A172 (cell line): ENCODE data around the gene IL6. TPM values are rescaled to one million over a fixed set of nuclear protein-coding genes. Genes with fewer than 3 reads are reported as not detected.
"Not testable (repeated sequence)": the region's sequence is repeated elsewhere in the genome, so short reads cannot be mapped to it uniquely, and the experiment has no call there.

ENCODE experiments used
- DNase-seq: peaks from one replicate; pipeline ENCODE4 v3.0.0-alpha.2; 2015; ENCODE audit warnings: low spot score
- total RNA-seq: library from RNA; depleted of rRNA; stranded (reverse); fragments of >200 nt; shearing (Covaris generic); gene quantifications from 2 replicates; pipeline ENCODE4 v1.2.3, GENCODE V29; 2014; rRNA removed

The IL6 gene
- 0.12 TPM in 1 of 2 replicates, not detected in the other for total RNA-seq

DNA sequence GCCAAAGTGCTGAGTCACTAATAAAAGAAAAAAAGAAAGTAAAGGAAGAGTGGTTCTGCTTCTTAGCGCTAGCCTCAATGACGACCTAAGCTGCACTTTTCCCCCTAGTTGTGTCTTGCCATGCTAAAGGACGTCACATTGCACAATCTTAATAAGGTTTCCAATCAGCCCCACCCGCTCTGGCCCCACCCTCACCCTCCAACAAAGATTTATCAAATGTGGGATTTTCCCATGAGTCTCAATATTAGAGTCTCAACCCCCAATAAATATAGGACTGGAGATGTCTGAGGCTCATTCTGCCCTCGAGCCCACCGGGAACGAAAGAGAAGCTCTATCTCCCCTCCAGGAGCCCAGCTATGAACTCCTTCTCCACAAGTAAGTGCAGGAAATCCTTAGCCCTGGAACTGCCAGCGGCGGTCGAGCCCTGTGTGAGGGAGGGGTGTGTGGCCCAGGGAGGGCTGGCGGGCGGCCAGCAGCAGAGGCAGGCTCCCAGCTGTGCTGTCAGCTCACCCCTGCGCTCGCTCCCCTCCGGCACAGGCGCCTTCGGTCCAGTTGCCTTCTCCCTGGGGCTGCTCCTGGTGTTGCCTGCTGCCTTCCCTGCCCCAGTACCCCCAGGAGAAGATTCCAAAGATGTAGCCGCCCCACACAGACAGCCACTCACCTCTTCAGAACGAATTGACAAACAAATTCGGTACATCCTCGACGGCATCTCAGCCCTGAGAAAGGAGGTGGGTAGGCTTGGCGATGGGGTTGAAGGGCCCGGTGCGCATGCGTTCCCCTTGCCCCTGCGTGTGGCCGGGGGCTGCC is at the start of gene IL6:
Gene IL6 (plus strand): TSS at position 294 of the 807 bp plus-strand sequence. CDS start 63 bp downstream, at position 357.
- peak; percentile 81 for DNase-seq

- not testable (repeated sequence) for DNase-seq
These were observed 49.7 kb upstream of the IL6 start for GRCh38 chr7:22677263-22677662.

GRCh38 chr7:22677680-22678079 is 49.3 kb upstream of the IL6 start:
- no peak for DNase-seq

DNA sequence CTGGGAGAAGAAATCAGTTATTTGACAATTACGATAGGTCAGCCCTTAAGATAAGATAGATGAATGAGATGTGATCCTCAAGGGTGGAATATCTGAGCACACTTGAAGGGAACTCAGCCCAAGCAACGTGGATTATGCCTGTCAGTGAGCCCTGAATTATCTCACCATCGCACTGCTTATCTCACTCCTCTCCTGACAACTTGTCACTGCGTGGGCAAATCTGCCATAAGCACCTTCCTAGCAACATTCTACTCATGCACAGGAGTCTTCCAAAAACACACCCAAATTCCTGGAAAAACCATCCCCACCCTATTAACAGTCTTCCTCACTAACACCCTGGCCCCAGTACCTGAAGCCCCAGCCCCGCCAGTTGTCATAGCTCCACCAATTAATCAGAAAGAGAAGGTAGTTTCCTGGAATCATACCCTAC is 46.5 kb upstream of the IL6 start:
- no peak for DNase-seq

- DNase-seq, result no peak
These were observed 45.7 kb upstream of the IL6 start for GRCh38 chr7:22681312-22681711.

DNA sequence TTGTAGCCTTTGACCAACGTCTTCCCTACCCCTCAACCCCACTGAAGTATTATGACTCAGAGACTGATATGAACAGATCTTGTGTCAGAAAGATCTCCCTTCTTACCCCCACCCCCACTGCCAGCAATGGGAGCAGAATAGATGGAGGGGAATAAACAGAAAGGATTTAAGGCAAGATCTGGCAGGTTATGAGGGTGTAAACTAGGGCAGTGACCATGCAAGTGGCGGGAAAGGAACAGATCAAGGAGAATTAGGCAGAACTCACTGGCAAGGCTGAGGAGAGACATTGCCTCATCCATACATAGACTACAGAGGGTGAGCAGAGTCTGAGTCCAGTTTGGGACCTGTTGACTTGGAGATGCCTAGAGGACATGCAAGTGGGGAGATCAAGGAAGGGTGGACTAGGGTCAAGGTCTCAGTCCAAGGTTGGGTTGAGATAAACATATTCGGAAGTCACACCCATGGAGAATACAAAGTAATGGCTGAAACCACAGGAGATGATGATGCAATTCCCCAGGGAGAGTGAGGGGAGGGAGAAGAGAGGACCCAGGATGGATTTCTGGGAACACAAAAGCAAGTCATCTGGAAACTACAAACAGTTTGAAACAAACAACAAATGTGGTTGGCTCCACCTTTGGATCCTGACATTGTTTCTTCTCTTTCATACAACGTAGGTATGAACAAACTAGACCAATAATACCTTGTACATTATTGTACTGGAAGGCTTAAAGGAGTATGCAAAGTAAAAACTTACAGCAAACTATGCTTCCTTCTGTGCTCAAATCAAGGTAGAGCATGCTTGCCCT is 44.9 kb upstream of the IL6 start:
- no peak for DNase-seq

- no peak for DNase-seq
These were observed 43.6 kb upstream of the IL6 start for GRCh38 chr7:22683379-22683778.

- no peak for DNase-seq
These were observed 40.4 kb upstream of the IL6 start for GRCh38 chr7:22686620-22687019.

DNA sequence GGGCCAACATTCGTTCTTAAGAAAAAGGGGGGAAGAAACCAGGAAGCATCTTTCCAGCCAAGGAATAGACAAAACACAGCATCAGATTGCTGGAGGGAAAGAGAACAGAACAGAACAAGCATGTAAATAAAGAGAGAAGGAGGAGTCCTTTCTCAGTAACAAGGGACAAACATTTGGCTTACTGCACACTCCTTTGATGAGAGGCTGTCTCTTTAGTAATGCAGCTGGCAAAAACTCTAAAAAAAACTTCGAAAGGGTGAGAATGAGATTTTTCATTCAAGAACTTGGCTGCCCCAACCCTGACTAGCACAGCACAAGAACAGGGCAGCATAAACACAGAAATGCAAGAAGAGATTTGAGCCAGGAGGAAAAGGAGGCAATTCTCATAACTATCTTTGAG is 38.9 kb upstream of the IL6 start:
- no peak for DNase-seq

GRCh38 chr7:22688934-22689333 is 38.1 kb upstream of the IL6 start:
- DNase-seq, result not testable (repeated sequence)

DNA sequence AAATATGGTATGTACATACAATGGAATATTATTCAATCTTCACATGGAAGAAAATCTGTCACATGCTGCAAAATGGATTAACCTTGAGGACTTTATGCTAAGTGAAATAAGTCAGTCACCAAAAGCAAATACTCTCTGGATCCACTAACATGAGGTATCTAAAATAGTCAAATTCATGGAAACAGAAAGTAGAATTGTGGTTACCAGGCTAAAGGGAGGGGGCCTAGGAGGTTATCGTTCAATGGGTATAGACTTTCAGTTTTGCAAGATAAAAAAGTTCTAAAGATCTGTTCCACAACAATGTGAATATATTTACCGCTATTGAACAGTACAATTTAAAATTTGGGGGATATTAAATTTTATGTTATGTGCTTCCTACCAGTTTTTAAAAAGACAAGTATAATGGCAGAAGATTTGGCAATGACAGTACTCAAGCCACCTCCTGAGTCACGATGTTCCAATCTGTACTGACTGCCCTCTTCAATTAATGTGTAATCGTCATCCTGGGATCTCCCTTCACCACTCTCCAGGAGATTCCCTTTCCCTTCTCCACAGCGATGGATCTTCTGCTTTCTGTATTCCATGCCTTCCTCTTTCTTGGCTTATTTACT is 32.3 kb upstream of the IL6 start:
- DNase-seq, result no peak

- no peak for DNase-seq
These were observed 31.4 kb upstream of the IL6 start for GRCh38 chr7:22695476-22696132.

GRCh38 chr7:22696541-22697228 is 30.3 kb upstream of the IL6 start:
- no peak for DNase-seq

DNA sequence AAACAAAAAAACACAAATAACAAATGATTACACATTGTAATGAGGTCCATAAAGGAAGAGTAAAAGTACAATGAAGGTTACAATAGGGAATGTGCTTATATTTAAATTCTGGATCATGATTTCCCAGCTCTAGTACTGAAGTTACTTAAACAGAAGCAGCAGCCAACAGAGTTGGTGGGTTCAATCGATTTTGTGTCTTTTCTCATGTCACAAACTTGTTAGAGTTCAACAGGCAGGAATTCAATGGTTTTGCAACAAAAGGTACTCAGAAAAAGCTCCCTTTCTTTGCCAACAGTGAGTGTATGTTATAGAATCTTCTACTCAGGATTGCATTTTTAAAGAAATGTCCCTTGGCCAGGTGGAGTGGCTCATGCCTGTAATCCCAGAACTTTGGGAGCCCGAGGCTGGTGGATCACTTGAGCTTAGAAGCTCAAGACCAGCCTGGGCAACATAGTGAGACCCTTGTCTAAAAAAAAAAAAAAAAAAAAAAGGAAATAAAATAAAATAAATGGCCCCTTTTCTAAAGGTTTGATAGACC is 29.6 kb upstream of the IL6 start:
- DNase-seq, result no peak

GRCh38 chr7:22697876-22698606 is 29.0 kb upstream of the IL6 start:
- no peak for DNase-seq

DNA sequence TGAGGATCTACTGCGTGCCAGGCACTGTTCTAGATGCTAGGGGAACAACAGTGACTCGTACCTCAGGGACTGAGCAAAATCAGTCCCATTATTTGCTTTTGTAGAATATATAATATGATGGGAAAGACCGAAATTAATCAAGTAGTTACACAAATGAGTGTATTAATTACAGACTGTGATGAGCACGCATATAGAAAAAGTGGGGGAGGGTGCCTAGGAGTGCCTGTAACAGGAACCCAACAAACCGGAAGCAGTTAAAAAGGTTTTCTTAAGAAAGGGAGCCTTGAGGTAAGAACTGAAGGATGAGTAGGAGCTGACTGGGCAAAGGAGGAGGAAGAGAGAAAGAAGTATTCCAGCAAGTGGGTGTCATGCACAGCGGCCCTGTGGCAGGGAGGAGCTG is 28.2 kb upstream of the IL6 start:
- DNase-seq, result no peak

DNA sequence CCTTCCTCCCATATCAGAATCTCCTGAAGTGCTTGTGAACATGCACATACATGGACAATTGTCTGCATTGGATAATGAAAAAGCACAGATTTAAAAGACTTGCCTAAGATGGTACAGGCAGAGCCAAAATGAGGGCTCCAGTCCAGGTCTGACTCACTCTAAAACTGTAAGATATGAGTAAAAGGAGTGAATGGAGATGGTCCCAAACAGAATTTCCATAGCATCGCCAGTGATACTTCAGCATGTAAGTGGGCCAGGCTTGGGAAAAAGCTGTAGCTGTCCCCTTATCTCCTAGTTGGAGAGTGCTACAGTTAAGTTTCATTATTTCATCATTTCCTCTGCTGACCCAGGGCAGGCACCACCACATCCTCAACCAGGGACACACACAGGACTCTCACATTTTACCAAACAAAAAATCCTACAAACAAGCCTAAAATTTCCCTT is 26.4 kb upstream of the IL6 start:
- peak; percentile 19 for DNase-seq

DNA sequence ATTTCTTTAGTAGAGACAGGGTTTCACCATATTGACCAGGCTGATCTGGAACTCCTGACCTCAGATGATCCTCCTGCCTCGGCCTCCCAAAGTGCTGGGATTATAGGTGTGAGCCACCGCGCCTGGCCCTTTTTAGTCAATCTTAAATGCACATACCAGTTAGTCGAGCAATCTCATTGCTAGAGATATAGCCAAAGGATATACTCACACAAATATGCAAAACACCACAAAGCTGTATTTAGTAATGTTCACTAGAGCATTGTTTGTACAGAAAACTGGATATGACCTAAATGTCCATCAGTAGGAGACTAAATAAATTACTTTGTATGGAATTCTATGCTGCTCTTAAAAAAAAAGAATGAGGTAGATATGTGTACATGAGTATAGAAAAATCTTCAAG is 24.5 kb upstream of the IL6 start:
- DNase-seq, result no peak

DNA sequence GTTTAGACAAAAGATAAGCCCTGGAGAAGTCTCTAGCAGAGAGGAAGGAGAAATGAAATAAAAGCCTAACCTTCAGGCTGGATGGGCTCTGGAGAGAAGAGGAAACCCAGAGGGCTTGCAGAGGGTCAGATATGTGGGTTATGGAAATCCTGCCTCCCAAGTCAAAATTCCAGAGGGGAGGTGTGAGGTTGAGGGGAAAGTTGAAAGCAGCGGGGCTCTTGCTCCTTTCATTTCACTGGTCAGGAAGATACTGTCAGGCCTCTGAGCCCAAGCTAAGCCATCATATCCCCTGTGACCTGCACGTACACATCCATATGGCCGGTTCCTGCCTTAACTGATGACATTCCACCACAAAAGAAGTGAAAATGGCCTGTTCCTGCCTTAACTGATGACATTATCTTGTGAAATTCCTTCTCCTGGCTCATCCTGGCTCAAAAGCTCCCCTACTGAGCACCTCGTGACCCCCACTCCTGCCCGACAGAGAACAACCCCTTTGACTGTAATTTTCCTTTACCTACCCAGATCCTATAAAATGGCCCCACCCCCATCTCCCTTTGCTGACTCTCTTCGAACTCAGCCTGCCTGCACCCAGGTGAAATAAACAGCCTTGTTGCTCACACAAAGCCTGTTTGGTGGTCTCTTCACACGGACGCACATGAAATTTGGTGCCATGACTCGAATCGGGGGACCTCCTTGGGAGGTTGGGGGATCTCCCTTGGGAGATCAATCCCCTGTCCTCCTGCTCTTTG is 23.7 kb upstream of the IL6 start:
- not testable (repeated sequence) for DNase-seq
